H1 (cell line): ENCODE measurements around the gene IPO13. TPM values are rescaled to one million over a fixed set of nuclear protein-coding genes. Genes with fewer than 3 reads are reported as not detected.

ENCODE experiments used
- CTCF ChIA-PET: fragments of 300-600 bp; sonication (Branson Sonifier 250); formaldehyde crosslinking; loops from one replicate; lab custom pipeline; 2021; ENCODE audit not compliant: partially characterized antibody; lab: Charles Lee
- POLR2A ChIA-PET: fragments of 300-600 bp; sonication (Branson Sonifier 250); formaldehyde crosslinking; loops from one replicate; lab custom pipeline; 2021; ENCODE audit warnings: inconsistent platforms; ENCODE audit not compliant: partially characterized antibody; lab: Charles Lee
- DNase-seq, 2 experiments: peaks; one replicate each; pipeline versions ENCODE4 v3.0.0 to v3.0.0-alpha.2; 2010 to 2022; ENCODE audit warnings: low spot score in 2 of 2, low read depth in 1 of 2, mixed read lengths in 1 of 2
- FAIRE-seq: peaks from 2 replicates; lab custom pipeline; 2011; peaks lifted over from hg19 to GRCh38; lab: Jason Lieb, UNC
- H2AFZ ChIP-seq: 2 replicates; pipeline ENCODE4 v1.8.1; 2012; ENCODE audit warnings: low read length, inconsistent platforms
- H2AK5ac ChIP-seq: 2 replicates; pipeline ENCODE4 v1.6.1; 2013; ENCODE audit warnings: low read depth, low read length
- H2BK120ac ChIP-seq: replicated peaks from 2 replicates; pipeline ENCODE3; 2013; ENCODE audit warnings: low read depth, low read length, inconsistent platforms
- H2BK12ac ChIP-seq: 2 replicates; pipeline ENCODE4 v1.6.1; 2013; ENCODE audit warnings: low read depth, low read length
- H2BK15ac ChIP-seq: 2 replicates; pipeline ENCODE4 v1.6.1; 2013; ENCODE audit warnings: low read length
- H2BK20ac ChIP-seq: 2 replicates; pipeline ENCODE4 v1.6.1; 2013; ENCODE audit warnings: low read length
- H2BK5ac ChIP-seq: 2 replicates; pipeline ENCODE4 v1.6.1; 2013; ENCODE audit warnings: low read depth, low read length
- H3K14ac ChIP-seq: 2 replicates; pipeline ENCODE4 v1.6.1; 2013; ENCODE audit warnings: inconsistent platforms; ENCODE audit not compliant: insufficient read length
- H3K18ac ChIP-seq: 2 replicates; pipeline ENCODE4 v1.6.1; 2013; ENCODE audit warnings: low read length; ENCODE audit errors: extremely low read depth
- H3K23ac ChIP-seq: 2 replicates; pipeline ENCODE4 v1.6.1; 2013; ENCODE audit warnings: inconsistent platforms; ENCODE audit not compliant: insufficient read length
- H3K23me2 ChIP-seq: 2 replicates; pipeline ENCODE4 v1.6.1; 2013; ENCODE audit warnings: low read depth, low read length
- H3K27ac ChIP-seq: 2 replicates; pipeline ENCODE4 v1.6.1; 2011; ENCODE audit warnings: low read depth, low read length, inconsistent platforms
- H3K27me3 ChIP-seq, 4 experiments: replicated peaks in 1 of 4; 1 replicate in 1 of 4; 2 replicates in 3 of 4; pipeline versions ENCODE4 v1.6.1 to v1.8.1; 2011 to 2013; ENCODE audit warnings: low read length in 3 of 4, mild to moderate bottlenecking in 3 of 4, inconsistent platforms in 2 of 4, mixed read lengths in 2 of 4, moderate library complexity in 1 of 4; ENCODE audit not compliant: control insufficient read depth in 3 of 4, insufficient read depth in 3 of 4; ENCODE audit errors: extremely low read depth in 1 of 4
- H3K36me3 ChIP-seq, 4 experiments: 2 replicates each; pipeline versions ENCODE4 v1.6.1 to v1.8.1; 2011 to 2013; ENCODE audit warnings: mild to moderate bottlenecking in 4 of 4, low read length in 3 of 4, moderate library complexity in 2 of 4, control low read depth in 1 of 4, inconsistent platforms in 1 of 4; ENCODE audit not compliant: insufficient read depth in 4 of 4, control insufficient read depth in 2 of 4
- H3K4ac ChIP-seq: replicated peaks from 2 replicates; pipeline ENCODE3; 2013; ENCODE audit warnings: low read length, low read depth, mixed read lengths, inconsistent platforms; ENCODE audit not compliant: insufficient read length
- H3K4me1 ChIP-seq, 4 experiments: replicated peaks in 1 of 4; 1 replicate in 1 of 4; 2 replicates in 3 of 4; pipeline versions ENCODE4 v1.6.1 to v1.8.1; 2011 to 2013; ENCODE audit warnings: low read length in 3 of 4, inconsistent platforms in 2 of 4, mixed read lengths in 1 of 4; ENCODE audit not compliant: insufficient read depth in 4 of 4, control insufficient read depth in 3 of 4
- H3K4me2 ChIP-seq, 2 experiments: 2 replicates each; pipeline versions ENCODE4 v1.6.1 to v1.8.1; 2011 to 2013; ENCODE audit warnings: low read depth in 2 of 2, low read length in 2 of 2, control low read depth in 1 of 2, inconsistent platforms in 1 of 2, mild to moderate bottlenecking in 1 of 2; ENCODE audit not compliant: insufficient read depth in 1 of 2
- H3K4me3 ChIP-seq, 4 experiments: fragments of 200-600, 300-600 bp in 1 of 4; sonication (generic), shearing (Covaris generic), sonication (Bioruptor Twin) in 1 of 4; 2 replicates each; pipeline versions ENCODE4 v1.5.1 to v1.8.1; 2011 to 2016; ENCODE audit warnings: low read length in 4 of 4, low read depth in 3 of 4, control low read depth in 2 of 4, inconsistent platforms in 2 of 4, mild to moderate bottlenecking in 2 of 4, mixed read lengths in 1 of 4, moderate library complexity in 1 of 4; ENCODE audit not compliant: insufficient read depth in 2 of 4; ENCODE audit errors: extremely low read depth in 1 of 4
- H3K56ac ChIP-seq: replicated peaks from 2 replicates; pipeline ENCODE3; 2013; ENCODE audit warnings: low read depth, mild to moderate bottlenecking, mixed read lengths, low read length, inconsistent platforms; ENCODE audit not compliant: insufficient read length
- H3K79me1 ChIP-seq: 2 replicates; pipeline ENCODE4 v1.6.1; 2013; ENCODE audit warnings: low read depth, low read length, control low read depth
- H3K79me2 ChIP-seq, 2 experiments: 2 replicates each; pipeline versions ENCODE4 v1.6.1 to v1.8.1; 2012 to 2013; ENCODE audit warnings: low read length in 2 of 2, mild to moderate bottlenecking in 2 of 2, inconsistent platforms in 1 of 2; ENCODE audit not compliant: insufficient read depth in 2 of 2, control insufficient read depth in 1 of 2
- H3K9ac ChIP-seq, 4 experiments: replicated peaks in 1 of 4; 1 replicate in 1 of 4; 2 replicates in 3 of 4; pipeline versions ENCODE4 v1.6.1 to v1.8.1; 2011 to 2013; ENCODE audit warnings: low read depth in 3 of 4, low read length in 3 of 4, control low read depth in 2 of 4, mild to moderate bottlenecking in 2 of 4, moderate library complexity in 2 of 4, inconsistent platforms in 1 of 4; ENCODE audit errors: extremely low read depth in 1 of 4
- H3K9me3 ChIP-seq, 2 experiments: 2 replicates each; pipeline versions ENCODE4 v1.6.1 to v1.8.1; 2012 to 2013; ENCODE audit warnings: mild to moderate bottlenecking in 2 of 2, moderate library complexity in 2 of 2, control low read depth in 1 of 2, inconsistent platforms in 1 of 2, low read depth in 1 of 2, low read length in 1 of 2, mixed read lengths in 1 of 2; ENCODE audit not compliant: insufficient read depth in 2 of 2
- H4K20me1 ChIP-seq, 2 experiments: replicated peaks in 1 of 2; 2 replicates each; pipeline versions ENCODE3 to v1.8.1; 2011 to 2013; ENCODE audit warnings: inconsistent platforms in 2 of 2, low read length in 2 of 2, mild to moderate bottlenecking in 1 of 2; ENCODE audit not compliant: insufficient read depth in 2 of 2, control insufficient read depth in 1 of 2
- H4K5ac ChIP-seq: 2 replicates; pipeline ENCODE4 v1.6.1; 2013; ENCODE audit warnings: low read length, low read depth, mixed read lengths, inconsistent platforms; ENCODE audit not compliant: insufficient read length
- H4K8ac ChIP-seq: 2 replicates; pipeline ENCODE4 v1.8.0; 2013; ENCODE audit warnings: mild to moderate bottlenecking, moderate library complexity, low read length, inconsistent platforms; ENCODE audit not compliant: insufficient read depth; ENCODE audit errors: extremely low read depth
- H4K91ac ChIP-seq: replicated peaks from 2 replicates; pipeline ENCODE3; 2013; ENCODE audit warnings: low read length, mixed read lengths, inconsistent platforms; ENCODE audit not compliant: insufficient read length
- BRCA1 ChIP-seq: IDR thresholded peaks from 2 replicates; pipeline ENCODE4 v1.6.1; 2012; ENCODE audit warnings: low read depth, low read length, improper control_type of control experiment
- CBX8 ChIP-seq: fragments of 300-800, 300-1000 bp; sonication (generic); IDR thresholded peaks from 2 replicates; pipeline ENCODE4 v1.7.1; 2016; ENCODE audit warnings: low read depth, low read length, borderline replicate concordance
- CTCF ChIP-seq, 3 experiments: IDR thresholded peaks; 1 replicate in 2 of 3; 2 replicates in 1 of 3; pipeline versions ENCODE4 v1.5.1 to v1.6.1; 2011; ENCODE audit warnings: low read length in 3 of 3, mild to moderate bottlenecking in 3 of 3, inconsistent platforms in 2 of 3, low read depth in 1 of 3, moderate library complexity in 1 of 3; ENCODE audit not compliant: insufficient read depth in 1 of 3; ENCODE audit errors: control extremely low read depth in 1 of 3
- E2F6 ChIP-seq: IDR thresholded peaks from 2 replicates; pipeline ENCODE4 v1.6.1; 2012; ENCODE audit warnings: inconsistent platforms
- RNF2 ChIP-seq: fragments of 200-900, 300-1000 bp; sonication (generic); IDR thresholded peaks from 2 replicates; pipeline ENCODE4 v1.7.1; 2016; ENCODE audit warnings: borderline replicate concordance, low read depth, mild to moderate bottlenecking, antibody characterized with exemption, low read length; ENCODE audit not compliant: poor library complexity, severe bottlenecking; ENCODE audit errors: missing control alignments
- TAF1 ChIP-seq: IDR thresholded peaks from 2 replicates; pipeline ENCODE4 v1.6.1; 2011; ENCODE audit warnings: mild to moderate bottlenecking, low read depth, low read length
- WGBS, 2 experiments: shearing (Covaris generic) in 1 of 2; methylation state at CpG; one replicate each; pipeline versions ENCODE4 v1.1.6 to v1.1.7; 2013 to 2015; ENCODE audit warnings: low lambda C conversion rate in 2 of 2, mixed read lengths in 2 of 2, inconsistent platforms in 1 of 2, low coverage in 1 of 2, missing lambda C conversion rate in 1 of 2; ENCODE audit not compliant: insufficient replicate concordance in 2 of 2, insufficient coverage in 1 of 2, insufficient read length in 1 of 2; ENCODE audit errors: extremely low coverage in 1 of 2, missing lambda C conversion rate in 1 of 2; 5-methylcytosine and 5-hydroxymethylcytosine counted together
- polyA plus RNA-seq, 7 experiments: library from polyadenylated mRNA; depleted of rRNA in 3 of 7; stranded (reverse) in 5 of 7; unstranded in 2 of 7; fragments of >200 nt in 5 of 7; fragments of 200-250 nt in 2 of 7; gene quantifications; 1 replicate in 5 of 7; 2 replicates in 1 of 7; 4 replicates in 1 of 7; pipeline versions ENCODE4 v1.2.1 to v1.2.3, GENCODE V29; 2011 to 2013; ENCODE audit warnings: missing spikeins in 2 of 7, mixed read lengths in 2 of 7
- total RNA-seq: library from RNA; stranded (reverse); fragmentation: NEBNext Ultra II Directional; extraction: Animal tissue kit (Norgen Biotek cat#: 25700); gene quantifications from 2 replicates; pipeline ENCODE4 v1.2.1, GENCODE V29; 2021

IPO13 gene
- total and polyA plus RNA-seq, 2 of the 8 experiments (the other 6 are each of a cell fraction or from before 2014, with no cell fraction given): 23.0 to 27.0 TPM

- no peak overlapping the region for H3K27ac ChIP-seq
- 0 out of 4 replicates have a peak, but pooled peaks cover 0 to 4% of the 10 kb centered on the region in 2 experiments for H3K79me2 ChIP-seq
- ChIA-PET POLR2A (interaction anchor here (0.7 to 1.7 kb wide), 7 partner anchors 8 to 30 kb away, joined by 3 to 6 read pairs (median 3); no protein-coding TSS in a partner anchor), CTCF (interaction anchor here (0.7 to 3.2 kb wide), 9 partner anchors 9 to 232 kb away, joined by 3 to 12 read pairs (median 3); partner anchors contain the start of genes ARTN and IPO13)
- H3K23ac ChIP-seq: no peak overlapping the region
- WGBS, 2 experiments: 85% methylated on average over 9 of the region's 9 CpGs; no CpG with 5 or more reads in 1 of the 2 experiments
- H3K56ac ChIP-seq: no peak overlapping the region
- no peak overlapping the region for H3K9ac ChIP-seq
- H4K8ac ChIP-seq: no peak overlapping the region
- DNase-seq (no peak), FAIRE-seq (no peak)
- no peak overlapping the region for H3K4me2 ChIP-seq
- no peaks in the 10 kb centered on the region for H3K23me2 ChIP-seq
- H3K79me1 ChIP-seq: peaks cover 3% of the 10 kb centered on the region
- no peak overlapping the region for H3K18ac ChIP-seq
- H3K4me1 ChIP-seq: no peaks in the 10 kb centered on the region
- H2BK12ac ChIP-seq: no peak overlapping the region
- no peak overlapping the region for H3K4me3 ChIP-seq
- H3K4ac ChIP-seq: no peak overlapping the region
- H3K14ac ChIP-seq: no peak overlapping the region
- no peak overlapping the region for H2BK15ac ChIP-seq
- H4K91ac ChIP-seq: no peak overlapping the region
- H2AK5ac ChIP-seq: no peak overlapping the region
- no peak overlapping the region for H2BK5ac ChIP-seq
- H2BK120ac ChIP-seq: no peak overlapping the region
- H3K36me3 ChIP-seq: peaks cover 3 to 14% (median 8%) of the 10 kb centered on the region in 4 experiments; a peak in 4 of 8 replicates
- H4K20me1 ChIP-seq: peaks cover 0 to 5% of the 10 kb centered on the region in 2 experiments
- H3K9me3 ChIP-seq: no peaks in the 10 kb centered on the region
- no peaks in the 10 kb centered on the region for H3K27me3 ChIP-seq
- H4K5ac ChIP-seq: no peak overlapping the region
- no peak overlapping the region for H2BK20ac ChIP-seq
- H2AFZ ChIP-seq: no peak overlapping the region
- no peak for TF ChIP-seq BRCA1
- TF ChIP-seq CBX8: no peak
- TF ChIP-seq E2F6: no peak
- TF ChIP-seq CTCF (IDR thresholded peaks at IDR 0.05; ENCODE audit: control extremely low read depth in 1 of 3, insufficient read depth in 1 of 3, low read depth in 1 of 3, low read length in 3 of 3): no peak
- no peak for TF ChIP-seq RNF2
- TF ChIP-seq TAF1: no peak
Measured at GRCh38 chr1:43958351-43959255, 11.9 kb downstream of the IPO13 start.
